ENCODE data around the gene FREM2.

The FREM2 gene

DNA sequence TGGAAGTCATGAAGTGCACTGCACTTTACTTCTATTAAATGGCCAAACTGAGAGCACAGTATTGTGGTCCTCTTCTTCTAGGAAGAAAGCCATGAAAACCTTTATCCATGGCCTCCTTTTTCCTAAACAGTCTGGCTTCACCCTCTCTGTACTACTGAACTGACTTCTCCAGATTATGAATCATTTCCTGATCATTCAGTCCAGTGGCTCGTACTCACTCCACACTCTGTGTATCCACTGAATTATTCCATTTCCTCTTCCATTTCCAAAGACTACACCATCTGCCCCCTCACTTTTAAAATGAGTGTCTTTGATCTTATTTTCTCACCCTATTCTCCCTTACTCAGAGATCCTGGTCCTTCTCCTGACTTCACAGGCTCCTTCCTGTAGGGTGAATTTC lies 29.7 kb upstream of the FREM2 start:
- Histone ChIP-seq H3F3A (ENCODE audit: insufficient read depth) (no peaks in the 10 kb centered on the region), H4K20me1 (ENCODE audit: low read depth, low read length) (no peaks in the 10 kb centered on the region), H3K4me2 (ENCODE audit: low read depth, low read length, poor library complexity, severe bottlenecking) (no peak overlapping the region), H3K9me2 (replicated peaks; ENCODE audit: insufficient read depth, low read length) (no peaks in the 10 kb centered on the region), H3K9me3 (ENCODE audit: insufficient read depth, low read length) (no peaks in the 10 kb centered on the region), H3K27me3 (ENCODE audit: low read length) (no peaks in the 10 kb centered on the region), H3K36me3 (ENCODE audit: low read length) (no peaks in the 10 kb centered on the region), H3K79me2 (ENCODE audit: insufficient read depth, low read length) (no peaks in the 10 kb centered on the region), H2AFZ (ENCODE audit: low read depth, low read length, severe bottlenecking) (no peak overlapping the region), H3K9ac (ENCODE audit: low read length) (no peak overlapping the region), H3K4me3 (ENCODE audit: insufficient read depth, low read length, poor library complexity, severe bottlenecking) (no peak overlapping the region), H3K27ac (ENCODE audit: low read depth, low read length) (no peak overlapping the region)
- TF ChIP-seq CTCF (IDR thresholded peaks at IDR 0.05; ENCODE audit: insufficient read depth, low read length, poor library complexity, severe bottlenecking): no peak
- no peak for TF ChIP-seq EZH2phosphoT487 (conservative IDR thresholded peaks at IDR 0.05; ENCODE audit: low read length)

DNA sequence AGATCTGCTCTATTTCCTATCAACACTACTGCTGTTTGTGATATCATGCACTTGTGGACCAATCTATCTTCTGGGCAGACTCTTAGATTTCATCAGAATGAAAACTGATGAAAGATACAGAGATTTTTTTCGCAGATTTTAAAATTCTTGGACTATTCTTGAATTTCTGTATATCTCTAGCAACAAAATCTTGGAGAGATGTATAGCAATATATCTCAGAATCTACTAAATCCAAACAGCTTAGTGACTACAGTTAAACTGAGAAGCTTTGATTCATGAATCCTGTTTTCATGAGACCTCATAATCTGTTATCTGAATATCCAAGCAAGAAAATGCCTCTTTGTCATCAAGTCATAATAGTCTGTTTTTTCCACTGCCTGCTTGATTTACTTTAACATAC lies 28.0 kb upstream of the FREM2 start:
- no peak overlapping the region for H2AFZ ChIP-seq (ENCODE audit: low read depth, low read length, severe bottlenecking)
- H3K9me2 ChIP-seq (replicated peaks; ENCODE audit: insufficient read depth, low read length): no peaks in the 10 kb centered on the region
- H3K27ac ChIP-seq (ENCODE audit: low read depth, low read length): no peak overlapping the region
- no peak overlapping the region for H3K9ac ChIP-seq (ENCODE audit: low read length)
- H4K20me1 ChIP-seq (ENCODE audit: low read depth, low read length): no peaks in the 10 kb centered on the region
- no peaks in the 10 kb centered on the region for H3F3A ChIP-seq (ENCODE audit: insufficient read depth)
- H3K9me3 ChIP-seq (ENCODE audit: insufficient read depth, low read length): no peaks in the 10 kb centered on the region
- H3K36me3 ChIP-seq (ENCODE audit: low read length): no peaks in the 10 kb centered on the region
- H3K4me2 ChIP-seq (ENCODE audit: low read depth, low read length, poor library complexity, severe bottlenecking): no peak overlapping the region
- H3K27me3 ChIP-seq (ENCODE audit: low read length): no peaks in the 10 kb centered on the region
- TF ChIP-seq EZH2phosphoT487 (conservative IDR thresholded peaks at IDR 0.05; ENCODE audit: low read length): no peak
- TF ChIP-seq CTCF (IDR thresholded peaks at IDR 0.05; ENCODE audit: insufficient read depth, low read length, poor library complexity, severe bottlenecking): no peak
- H3K4me3 ChIP-seq (ENCODE audit: insufficient read depth, low read length, poor library complexity, severe bottlenecking): no peak overlapping the region
- no peaks in the 10 kb centered on the region for H3K79me2 ChIP-seq (ENCODE audit: insufficient read depth, low read length)

DNA sequence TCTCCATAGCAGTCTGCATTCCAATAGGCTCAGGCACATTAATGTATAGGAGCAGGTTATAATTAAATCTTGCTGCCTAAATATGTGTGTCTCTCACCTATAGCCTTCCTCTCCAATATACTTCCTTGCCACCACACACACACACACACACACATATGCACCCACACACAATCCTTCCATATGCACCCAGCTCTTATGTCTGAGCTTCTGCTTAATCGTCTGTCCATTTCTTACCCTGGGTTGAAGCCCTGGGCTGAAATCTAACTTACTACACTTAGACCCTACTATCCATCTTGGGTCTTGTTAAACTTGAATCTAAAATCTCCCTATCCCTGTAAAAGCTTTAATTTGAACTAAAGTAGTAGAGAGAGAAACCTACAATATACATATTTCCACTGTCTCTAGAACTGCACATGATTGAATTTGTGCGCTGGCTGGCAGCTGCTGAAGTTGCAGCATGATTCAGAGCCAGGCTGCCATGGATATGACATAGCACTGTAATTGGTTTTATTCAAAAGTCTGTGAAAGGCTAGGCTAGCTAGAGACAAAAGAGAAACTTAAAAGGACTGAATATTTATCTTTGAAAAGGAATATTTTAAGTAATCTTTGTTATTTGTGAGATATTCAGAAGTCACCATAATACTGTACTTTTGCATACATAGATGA lies 25.7 kb upstream of the FREM2 start:
- Histone ChIP-seq H3K36me3 (ENCODE audit: low read length) (no peaks in the 10 kb centered on the region), H3K9ac (ENCODE audit: low read length) (no peak overlapping the region), H4K20me1 (ENCODE audit: low read depth, low read length) (no peaks in the 10 kb centered on the region), H2AFZ (ENCODE audit: low read depth, low read length, severe bottlenecking) (no peak overlapping the region), H3K27me3 (ENCODE audit: low read length) (no peaks in the 10 kb centered on the region), H3K27ac (ENCODE audit: low read depth, low read length) (no peak overlapping the region), H3F3A (ENCODE audit: insufficient read depth) (no peaks in the 10 kb centered on the region), H3K9me2 (replicated peaks; ENCODE audit: insufficient read depth, low read length) (no peaks in the 10 kb centered on the region), H3K79me2 (ENCODE audit: insufficient read depth, low read length) (no peaks in the 10 kb centered on the region), H3K4me2 (ENCODE audit: low read depth, low read length, poor library complexity, severe bottlenecking) (no peak overlapping the region), H3K9me3 (ENCODE audit: insufficient read depth, low read length) (no peaks in the 10 kb centered on the region), H3K4me3 (ENCODE audit: insufficient read depth, low read length, poor library complexity, severe bottlenecking) (no peak overlapping the region)
- TF ChIP-seq EZH2phosphoT487 (conservative IDR thresholded peaks at IDR 0.05; ENCODE audit: low read length) (no peak), CTCF (IDR thresholded peaks at IDR 0.05; ENCODE audit: insufficient read depth, low read length, poor library complexity, severe bottlenecking) (no peak)
